ENCODE results near the gene AUTS2. TPM values are rescaled to one million over a fixed set of nuclear protein-coding genes. Genes with fewer than 3 reads are reported as not detected.

The AUTS2 gene
- total RNA-seq, 1 experiment from 2014 or later, result 2.5 TPM

DNA sequence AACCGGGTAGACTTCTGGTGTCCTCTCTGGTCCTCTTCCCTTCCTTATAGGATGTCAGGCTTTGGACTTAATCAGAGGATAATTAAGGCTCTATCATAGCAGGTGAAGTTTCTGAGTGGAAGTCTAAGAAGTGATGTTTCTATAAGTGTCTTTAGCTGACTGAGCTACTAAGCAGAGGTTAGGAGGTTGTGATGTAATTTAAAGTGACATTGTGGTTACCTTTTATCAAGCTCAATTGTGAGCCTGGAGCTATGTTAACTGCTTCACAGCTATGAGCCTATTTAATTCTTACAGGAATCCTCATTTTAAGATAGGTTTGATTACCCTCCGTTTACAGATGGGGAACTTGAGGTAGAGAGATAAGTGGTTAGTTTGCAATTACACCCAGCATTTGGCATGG, 365.1 kb downstream of the AUTS2 start:
- Histone ChIP-seq H3K27ac (ENCODE audit: low read length) (no peak overlapping the region), H3K9me3 (ENCODE audit: control insufficient read depth, insufficient read depth, low read depth, low read length) (no peaks in the 10 kb centered on the region), H3K4me3 (ENCODE audit: low read depth in 2 of 2, low read length in 2 of 2) (no peak overlapping the region), H3K27me3 (ENCODE audit: control insufficient read depth, insufficient read depth, low read length) (no peaks in the 10 kb centered on the region), H3K4me1 (ENCODE audit: control insufficient read depth, insufficient read depth, low read length) (no peaks in the 10 kb centered on the region), H3K36me3 (ENCODE audit: control insufficient read depth, insufficient read depth, low read length) (no peaks in the 10 kb centered on the region)
- ChIA-PET POLR2A (no interaction called here), CTCF (no interaction called here)
- in situ Hi-C loops (cut with HindIII; ENCODE audit: low pct_unique_long_range_greater_than_20kb, low sequenced_read_pairs) (no loop called here), intact Hi-C loops (cut with micrococcal nuclease; ENCODE audit: unreplicated experiment) (no loop called here)
- ATAC-seq, result no peak
- no peak for DNase-seq (ENCODE audit: low read depth, low spot score)
- no TSS peak for BruUV-seq (replicated peaks)
- TF ChIP-seq POLR2AphosphoS5 (IDR thresholded peaks at IDR 0.05; ENCODE audit: low read depth, low read length), result no peak
- TF ChIP-seq, protein P1, sequence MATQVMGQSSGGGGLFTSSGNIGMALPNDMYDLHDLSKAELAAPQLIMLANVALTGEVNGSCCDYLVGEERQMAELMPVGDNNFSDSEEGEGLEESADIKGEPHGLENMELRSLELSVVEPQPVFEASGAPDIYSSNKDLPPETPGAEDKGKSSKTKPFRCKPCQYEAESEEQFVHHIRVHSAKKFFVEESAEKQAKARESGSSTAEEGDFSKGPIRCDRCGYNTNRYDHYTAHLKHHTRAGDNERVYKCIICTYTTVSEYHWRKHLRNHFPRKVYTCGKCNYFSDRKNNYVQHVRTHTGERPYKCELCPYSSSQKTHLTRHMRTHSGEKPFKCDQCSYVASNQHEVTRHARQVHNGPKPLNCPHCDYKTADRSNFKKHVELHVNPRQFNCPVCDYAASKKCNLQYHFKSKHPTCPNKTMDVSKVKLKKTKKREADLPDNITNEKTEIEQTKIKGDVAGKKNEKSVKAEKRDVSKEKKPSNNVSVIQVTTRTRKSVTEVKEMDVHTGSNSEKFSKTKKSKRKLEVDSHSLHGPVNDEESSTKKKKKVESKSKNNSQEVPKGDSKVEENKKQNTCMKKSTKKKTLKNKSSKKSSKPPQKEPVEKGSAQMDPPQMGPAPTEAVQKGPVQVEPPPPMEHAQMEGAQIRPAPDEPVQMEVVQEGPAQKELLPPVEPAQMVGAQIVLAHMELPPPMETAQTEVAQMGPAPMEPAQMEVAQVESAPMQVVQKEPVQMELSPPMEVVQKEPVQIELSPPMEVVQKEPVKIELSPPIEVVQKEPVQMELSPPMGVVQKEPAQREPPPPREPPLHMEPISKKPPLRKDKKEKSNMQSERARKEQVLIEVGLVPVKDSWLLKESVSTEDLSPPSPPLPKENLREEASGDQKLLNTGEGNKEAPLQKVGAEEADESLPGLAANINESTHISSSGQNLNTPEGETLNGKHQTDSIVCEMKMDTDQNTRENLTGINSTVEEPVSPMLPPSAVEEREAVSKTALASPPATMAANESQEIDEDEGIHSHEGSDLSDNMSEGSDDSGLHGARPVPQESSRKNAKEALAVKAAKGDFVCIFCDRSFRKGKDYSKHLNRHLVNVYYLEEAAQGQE (IDR thresholded peaks at IDR 0.05; ENCODE audit: insufficient read depth in 1 of 2, low read depth in 2 of 2, low read length in 1 of 2), result no peak
- no peak for TF ChIP-seq SIN3A (IDR thresholded peaks at IDR 0.05; ENCODE audit: borderline replicate concordance, insufficient read depth, low read depth, low read length)
- TF ChIP-seq, protein P2, sequence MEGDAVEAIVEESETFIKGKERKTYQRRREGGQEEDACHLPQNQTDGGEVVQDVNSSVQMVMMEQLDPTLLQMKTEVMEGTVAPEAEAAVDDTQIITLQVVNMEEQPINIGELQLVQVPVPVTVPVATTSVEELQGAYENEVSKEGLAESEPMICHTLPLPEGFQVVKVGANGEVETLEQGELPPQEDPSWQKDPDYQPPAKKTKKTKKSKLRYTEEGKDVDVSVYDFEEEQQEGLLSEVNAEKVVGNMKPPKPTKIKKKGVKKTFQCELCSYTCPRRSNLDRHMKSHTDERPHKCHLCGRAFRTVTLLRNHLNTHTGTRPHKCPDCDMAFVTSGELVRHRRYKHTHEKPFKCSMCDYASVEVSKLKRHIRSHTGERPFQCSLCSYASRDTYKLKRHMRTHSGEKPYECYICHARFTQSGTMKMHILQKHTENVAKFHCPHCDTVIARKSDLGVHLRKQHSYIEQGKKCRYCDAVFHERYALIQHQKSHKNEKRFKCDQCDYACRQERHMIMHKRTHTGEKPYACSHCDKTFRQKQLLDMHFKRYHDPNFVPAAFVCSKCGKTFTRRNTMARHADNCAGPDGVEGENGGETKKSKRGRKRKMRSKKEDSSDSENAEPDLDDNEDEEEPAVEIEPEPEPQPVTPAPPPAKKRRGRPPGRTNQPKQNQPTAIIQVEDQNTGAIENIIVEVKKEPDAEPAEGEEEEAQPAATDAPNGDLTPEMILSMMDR (IDR thresholded peaks at IDR 0.05), result no peak
- TF ChIP-seq TCF7L2 (IDR thresholded peaks at IDR 0.05; ENCODE audit: low read depth, low read length), result no peak

DNA sequence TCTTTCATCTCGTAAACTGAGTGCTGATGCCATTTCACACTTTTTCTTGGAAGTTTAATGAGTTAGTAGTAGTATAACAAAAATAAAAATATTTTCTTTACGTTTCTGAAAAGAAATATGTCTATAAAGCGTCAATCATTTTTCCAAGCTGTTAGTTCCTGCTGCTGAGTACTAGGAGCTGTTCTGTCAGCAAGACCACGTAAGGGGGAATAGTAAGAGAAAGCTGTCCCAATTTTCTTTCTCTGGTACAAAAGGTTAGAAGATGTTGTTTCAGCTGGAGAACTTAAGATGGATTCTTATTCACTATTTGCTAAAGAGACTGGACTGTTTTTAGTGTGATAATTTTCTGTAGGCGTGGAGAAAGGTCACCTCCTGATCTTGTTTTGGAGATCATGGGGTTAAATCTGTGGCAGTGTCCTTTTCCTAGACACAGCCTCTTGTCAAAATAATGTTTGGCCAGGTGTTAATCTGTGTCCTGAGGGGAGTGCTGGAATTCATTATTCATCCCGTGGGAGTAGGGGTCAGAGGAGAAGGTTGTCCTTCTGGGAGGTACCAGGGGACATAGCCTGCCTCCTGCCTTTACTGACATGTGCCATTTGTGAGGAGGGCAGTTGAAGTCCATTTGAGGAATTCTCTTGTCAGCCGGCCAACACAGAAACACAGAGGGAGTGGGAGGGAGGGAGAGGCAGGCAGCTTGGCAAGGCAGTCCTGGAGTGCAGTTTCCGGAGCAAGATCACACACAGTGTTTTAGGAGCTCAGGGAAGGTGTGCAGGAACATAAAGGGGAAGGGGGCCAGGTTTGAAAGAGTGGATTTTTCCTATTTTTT, 368.7 kb downstream of the AUTS2 start:
- TF ChIP-seq, protein P1 (IDR thresholded peaks at IDR 0.05; ENCODE audit: insufficient read depth in 1 of 2, low read depth in 2 of 2, low read length in 1 of 2), result no peak
- TF ChIP-seq, protein P2 (IDR thresholded peaks at IDR 0.05), result no peak
- no peak for TF ChIP-seq TCF7L2 (IDR thresholded peaks at IDR 0.05; ENCODE audit: low read depth, low read length)
- no peak for TF ChIP-seq SIN3A (IDR thresholded peaks at IDR 0.05; ENCODE audit: borderline replicate concordance, insufficient read depth, low read depth, low read length)
- no peak for TF ChIP-seq POLR2AphosphoS5 (IDR thresholded peaks at IDR 0.05; ENCODE audit: low read depth, low read length)
- CTCF ChIA-PET, result no interaction called here
- in situ Hi-C loops (cut with HindIII; ENCODE audit: low pct_unique_long_range_greater_than_20kb, low sequenced_read_pairs), result no loop called here
- Histone ChIP-seq H3K27ac (ENCODE audit: low read length) (no peak overlapping the region), H3K27me3 (ENCODE audit: control insufficient read depth, insufficient read depth, low read length) (no peaks in the 10 kb centered on the region), H3K4me1 (ENCODE audit: control insufficient read depth, insufficient read depth, low read length) (no peaks in the 10 kb centered on the region), H3K36me3 (ENCODE audit: control insufficient read depth, insufficient read depth, low read length) (no peaks in the 10 kb centered on the region), H3K9me3 (ENCODE audit: control insufficient read depth, insufficient read depth, low read depth, low read length) (no peaks in the 10 kb centered on the region), H3K4me3 (ENCODE audit: low read depth in 2 of 2, low read length in 2 of 2) (no peak overlapping the region)
- intact Hi-C loops (cut with micrococcal nuclease; ENCODE audit: unreplicated experiment), result no loop called here
- DNase-seq (ENCODE audit: low read depth, low spot score), result no peak
- POLR2A ChIA-PET, result no interaction called here
- no peak for ATAC-seq
- no TSS peak for BruUV-seq (replicated peaks)

Data from Panc1 (cell line).